HCT116 (cell line): ENCODE results near the gene GATA3.

Source experiments
- EZH2 ChIP-seq: fragments of 200-600 bp; sonication (generic); IDR thresholded peaks from 2 replicates; pipeline ENCODE4 v1.6.1; 2017; ENCODE audit warnings: antibody characterized with exemption, mixed run types
- EZH2phosphoT487 ChIP-seq: fragments of 200-600 bp; IDR thresholded peaks from 2 replicates; pipeline ENCODE4 v1.6.1; 2018; ENCODE audit warnings: antibody characterized with exemption, borderline replicate concordance
- POLR2A ChIP-seq: IDR thresholded peaks from 2 replicates; pipeline ENCODE4 v1.7.0; 2011; ENCODE audit warnings: borderline replicate concordance; ENCODE audit not compliant: insufficient read depth, insufficient read length; ENCODE audit errors: extremely low read depth
- POLR2AphosphoS5 ChIP-seq: IDR thresholded peaks from 2 replicates; pipeline ENCODE4 v1.6.1; 2011; ENCODE audit warnings: mild to moderate bottlenecking, low read depth, low read length, moderate library complexity
- RAD21 ChIP-seq: IDR thresholded peaks from 2 replicates; pipeline ENCODE4 v1.6.1; 2012; ENCODE audit warnings: low read depth, mild to moderate bottlenecking
- SIN3A ChIP-seq: IDR thresholded peaks from 2 replicates; pipeline ENCODE4 v1.6.1; 2012; ENCODE audit warnings: low read depth
- TCF7L2 ChIP-seq: IDR thresholded peaks from 2 replicates; pipeline ENCODE4 v1.7.0; 2011; ENCODE audit warnings: borderline replicate concordance, inconsistent platforms; ENCODE audit not compliant: insufficient read depth, insufficient read length; ENCODE audit errors: extremely low read depth
- TF ChIP-seq, protein P1 (sequence below), 3 experiments: fragments of 200-600 bp in 1 of 3; sonication (generic) in 1 of 3; IDR thresholded peaks in 2 of 3; conservative IDR thresholded peaks in 1 of 3; 2 replicates each; pipeline ENCODE4 v1.5.1; 2012 to 2017; ENCODE audit warnings: low read depth in 2 of 3, low read length in 2 of 3, antibody characterized with exemption in 1 of 3, borderline replicate concordance in 1 of 3, control low read depth in 1 of 3, mild to moderate bottlenecking in 1 of 3, mixed read lengths in 1 of 3, mixed run types in 1 of 3, moderate library complexity in 1 of 3; ENCODE audit not compliant: insufficient read depth in 1 of 3

DNA sequence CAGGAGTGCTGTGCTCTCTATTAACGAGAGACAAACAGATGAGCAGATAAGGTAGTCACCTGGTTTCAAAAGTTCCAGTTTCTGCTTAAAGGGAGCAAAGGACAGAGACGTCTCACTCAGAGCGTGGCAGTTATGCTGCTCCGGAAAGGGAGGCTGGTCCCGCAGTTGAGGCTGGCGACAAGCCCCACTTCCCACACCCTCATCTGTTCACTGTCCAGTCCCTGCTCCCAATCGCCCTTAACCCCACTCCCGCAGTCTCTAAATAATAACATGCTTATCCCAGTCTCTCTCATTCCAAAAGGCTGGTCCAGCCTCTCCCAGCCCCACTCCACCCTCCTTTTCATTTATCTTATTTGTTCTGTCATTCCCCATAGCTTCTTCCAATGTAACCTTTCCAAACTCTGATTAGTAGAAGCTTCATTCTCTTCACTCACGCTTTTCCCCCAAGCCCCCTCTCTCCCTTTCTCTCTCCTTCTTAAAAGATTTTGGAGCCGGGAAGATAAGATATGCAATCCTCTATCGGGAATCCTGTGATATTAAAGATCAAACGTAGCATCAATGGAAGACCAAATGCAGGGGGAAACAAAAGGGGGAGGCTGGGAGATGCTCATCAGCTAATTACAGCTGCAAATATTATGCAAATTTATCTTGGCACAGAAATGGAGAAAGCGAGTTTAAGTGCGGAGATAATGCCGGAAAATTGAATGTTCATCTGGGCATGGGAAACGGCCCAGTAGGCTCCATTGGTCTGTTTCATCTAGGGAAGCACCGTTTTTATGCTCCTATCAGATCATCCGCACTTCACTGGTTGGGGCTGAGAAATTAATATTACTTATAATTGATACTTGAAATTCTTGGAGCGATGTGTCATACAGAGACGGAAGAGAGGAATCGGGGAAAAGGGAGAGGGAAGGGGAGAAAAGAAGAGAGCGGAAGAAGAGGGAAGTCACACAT is 16.3 kb upstream of the GATA3 start:
- TF ChIP-seq TCF7L2 (no peak), POLR2AphosphoS5 (no peak), EZH2 (no peak), RAD21 (no peak), POLR2A (no peak), EZH2phosphoT487 (no peak), SIN3A (no peak)
- TF ChIP-seq, protein P1, sequence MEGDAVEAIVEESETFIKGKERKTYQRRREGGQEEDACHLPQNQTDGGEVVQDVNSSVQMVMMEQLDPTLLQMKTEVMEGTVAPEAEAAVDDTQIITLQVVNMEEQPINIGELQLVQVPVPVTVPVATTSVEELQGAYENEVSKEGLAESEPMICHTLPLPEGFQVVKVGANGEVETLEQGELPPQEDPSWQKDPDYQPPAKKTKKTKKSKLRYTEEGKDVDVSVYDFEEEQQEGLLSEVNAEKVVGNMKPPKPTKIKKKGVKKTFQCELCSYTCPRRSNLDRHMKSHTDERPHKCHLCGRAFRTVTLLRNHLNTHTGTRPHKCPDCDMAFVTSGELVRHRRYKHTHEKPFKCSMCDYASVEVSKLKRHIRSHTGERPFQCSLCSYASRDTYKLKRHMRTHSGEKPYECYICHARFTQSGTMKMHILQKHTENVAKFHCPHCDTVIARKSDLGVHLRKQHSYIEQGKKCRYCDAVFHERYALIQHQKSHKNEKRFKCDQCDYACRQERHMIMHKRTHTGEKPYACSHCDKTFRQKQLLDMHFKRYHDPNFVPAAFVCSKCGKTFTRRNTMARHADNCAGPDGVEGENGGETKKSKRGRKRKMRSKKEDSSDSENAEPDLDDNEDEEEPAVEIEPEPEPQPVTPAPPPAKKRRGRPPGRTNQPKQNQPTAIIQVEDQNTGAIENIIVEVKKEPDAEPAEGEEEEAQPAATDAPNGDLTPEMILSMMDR (IDR thresholded peaks at IDR 0.05 in 2 of 3, conservative IDR thresholded peaks at IDR 0.05 in 1 of 3; ENCODE audit: borderline replicate concordance in 1 of 3, insufficient read depth in 1 of 3, low read depth in 2 of 3, low read length in 2 of 3): no peak
